ENCODE data around the gene EFNA4. TPM values are rescaled to one million over a fixed set of nuclear protein-coding genes. Genes with fewer than 3 reads are reported as not detected.

The EFNA4 gene
- polyA plus RNA-seq, 3 donors, result 2.3 to 8.0 (median 4.1) TPM

DNA sequence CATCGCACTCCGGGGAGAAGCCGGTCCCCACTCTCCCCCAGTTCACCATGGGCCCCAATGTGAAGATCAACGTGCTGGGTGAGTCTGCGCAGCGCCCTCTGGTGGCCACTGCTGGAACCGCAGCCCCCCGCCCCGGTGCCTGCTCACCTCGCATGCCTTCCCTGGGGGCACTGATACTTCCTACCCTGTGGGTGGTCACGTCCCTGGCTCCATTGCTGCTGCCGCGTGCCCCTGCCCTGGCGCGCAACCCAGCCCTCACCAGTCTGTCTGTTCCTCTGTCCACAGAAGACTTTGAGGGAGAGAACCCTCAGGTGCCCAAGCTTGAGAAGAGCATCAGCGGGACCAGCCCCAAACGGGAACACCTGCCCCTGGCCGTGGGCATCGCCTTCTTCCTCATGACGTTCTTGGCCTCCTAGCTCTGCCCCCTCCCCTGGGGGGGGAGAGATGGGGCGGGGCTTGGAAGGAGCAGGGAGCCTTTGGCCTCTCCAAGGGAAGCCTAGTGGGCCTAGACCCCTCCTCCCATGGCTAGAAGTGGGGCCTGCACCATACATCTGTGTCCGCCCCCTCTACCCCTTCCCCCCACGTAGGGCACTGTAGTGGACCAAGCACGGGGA is 22.7 kb downstream of the EFNA4 start:
- peak overlapping the region; percentile 21 to 53 for H3K4me3 Mint-ChIP-seq
- Histone ChIP-seq H3K27ac (ENCODE audit: low read depth in 1 of 2, low read length in 2 of 2) (no peak overlapping the region), H3K4me2 (replicated peaks; ENCODE audit: extremely low read depth, low read length, poor library complexity, severe bottlenecking) (peak overlapping the region; percentile 94), H3K4me3 (replicated peaks in 1 of 3; ENCODE audit: low read depth in 2 of 3, low read length in 3 of 3) (peak overlapping the region in 1 of 3 experiments; percentile 96), H3K4me1 (ENCODE audit: control insufficient read depth in 1 of 2, insufficient read depth in 2 of 2, low read length in 2 of 2) (peaks cover 37 to 46% of the 10 kb centered on the region in 2 donors), H4K20me1 (ENCODE audit: insufficient read depth, low read length) (peaks cover 30% of the 10 kb centered on the region), H2AFZ (ENCODE audit: insufficient read depth, low read depth, low read length, poor library complexity, severe bottlenecking) (peak overlapping the region; percentile 95), H3K9me3 (replicated peaks in 1 of 2; ENCODE audit: control insufficient read depth in 1 of 2, insufficient read depth in 1 of 2, low read length in 2 of 2) (peaks cover 0 to 12% of the 10 kb centered on the region in 2 donors), H3K36me3 (replicated peaks in 1 of 2; ENCODE audit: control insufficient read depth in 1 of 2, insufficient read depth in 2 of 2, low read length in 2 of 2) (no peaks in the 10 kb centered on the region), H3K79me2 (ENCODE audit: insufficient read depth, low read length) (no peaks in the 10 kb centered on the region), H3K27me3 (ENCODE audit: control insufficient read depth in 2 of 2, insufficient read depth in 2 of 2, low read length in 2 of 2) (peaks cover 23 to 31% of the 10 kb centered on the region in 2 donors), H3K9ac (ENCODE audit: insufficient read depth, low read length, poor library complexity, severe bottlenecking) (no peak overlapping the region)
- peaks cover 0 to 19% (median 5%) of the 10 kb centered on the region in 7 donors for H3K9me3 Mint-ChIP-seq
- peaks cover 9 to 10% of the 10 kb centered on the region in 2 donors for H3K36me3 Mint-ChIP-seq
- peak; percentile 100 for TF ChIP-seq CTCF (IDR thresholded peaks at IDR 0.05)
- 14% methylated on average over 18 of the region's 24 CpGs for WGBS (ENCODE audit: insufficient coverage)
- intact Hi-C loops (cut with micrococcal nuclease), result loop anchor here in 1 of 2 donors (5.0 to 10.0 kb wide), 3 partner anchors 34 to 531 kb away; partner anchors contain the start of genes ADAM15 and UBE2Q1
- H3K27me3 Mint-ChIP-seq (ENCODE audit: low read depth in 3 of 3), result peaks cover 28 to 35% (median 34%) of the 10 kb centered on the region in 3 donors
- DNase-seq, result peak; percentile 48 to 70 (median 61)
- peaks cover 39% of the 10 kb centered on the region for H3K4me1 Mint-ChIP-seq
- H3K27ac Mint-ChIP-seq, result no peak overlapping the region

- H3K9ac ChIP-seq (ENCODE audit: insufficient read depth, low read length, poor library complexity, severe bottlenecking), result no peak overlapping the region
- H3K4me2 ChIP-seq (replicated peaks; ENCODE audit: extremely low read depth, low read length, poor library complexity, severe bottlenecking), result no peak overlapping the region
- peaks cover 18 to 25% of the 10 kb centered on the region in 2 donors for H3K27me3 ChIP-seq (ENCODE audit: control insufficient read depth in 2 of 2, insufficient read depth in 2 of 2, low read length in 2 of 2)
- peaks cover 23% of the 10 kb centered on the region for H4K20me1 ChIP-seq (ENCODE audit: insufficient read depth, low read length)
- H3K4me3 ChIP-seq (replicated peaks in 1 of 3; ENCODE audit: low read depth in 2 of 3, low read length in 3 of 3), result no peak overlapping the region
- Mint-ChIP-seq H3K27ac (peak overlapping the region in 1 of 7 donors; percentile 33), H3K27me3 (ENCODE audit: low read depth in 3 of 3) (peaks cover 23 to 30% (median 28%) of the 10 kb centered on the region in 3 donors), H3K9me3 (peaks cover 0 to 14% (median 4%) of the 10 kb centered on the region in 7 donors), H3K36me3 (peaks cover 5 to 9% of the 10 kb centered on the region in 2 donors), H3K4me1 (peaks cover 34% of the 10 kb centered on the region), H3K4me3 (no peak overlapping the region)
- no peaks in the 10 kb centered on the region for H3K79me2 ChIP-seq (ENCODE audit: insufficient read depth, low read length)
- H3K4me1 ChIP-seq (ENCODE audit: control insufficient read depth in 1 of 2, insufficient read depth in 2 of 2, low read length in 2 of 2), result peaks cover 31 to 39% of the 10 kb centered on the region in 2 donors
- H2AFZ ChIP-seq (ENCODE audit: insufficient read depth, low read depth, low read length, poor library complexity, severe bottlenecking), result no peak overlapping the region
- peak in 1 of 3 donors; percentile 3 for DNase-seq
- no peak for TF ChIP-seq CTCF (IDR thresholded peaks at IDR 0.05)
- no peaks in the 10 kb centered on the region for H3K36me3 ChIP-seq (replicated peaks in 1 of 2; ENCODE audit: control insufficient read depth in 1 of 2, insufficient read depth in 2 of 2, low read length in 2 of 2)
- WGBS (ENCODE audit: insufficient coverage), result 57% methylated on average over 3 of the region's 8 CpGs
- intact Hi-C loops (cut with micrococcal nuclease), result loop anchor here in 1 of 2 donors (5.0 to 10.0 kb wide), 3 partner anchors 35 to 532 kb away; partner anchors contain the start of genes ADAM15 and UBE2Q1
- H3K9me3 ChIP-seq (replicated peaks in 1 of 2; ENCODE audit: control insufficient read depth in 1 of 2, insufficient read depth in 1 of 2, low read length in 2 of 2), result peaks cover 0 to 12% of the 10 kb centered on the region in 2 donors
- H3K27ac ChIP-seq (ENCODE audit: low read depth in 1 of 2, low read length in 2 of 2), result no peak overlapping the region
Measured at GRCh38 chr1:155086856-155087535, 23.5 kb downstream of the EFNA4 start.

Data from CD14-positive monocyte (primary cell).